Measurements from ENCODE around the gene VSX2. TPM values are rescaled to one million over a fixed set of nuclear protein-coding genes. Genes with fewer than 3 reads are reported as not detected.

VSX2 gene
- total RNA-seq, 1 experiment from 2014 or later: not detected

GRCh38 chr14:74245292-74245691 is 6.0 kb downstream of the VSX2 start:
- H3K27me3 Mint-ChIP-seq (ENCODE audit: low read depth): peaks cover 80% of the 10 kb centered on the region

More at GRCh38 chr14:74245292-74245691, 6.0 kb downstream of the VSX2 start:
- Histone ChIP-seq H3K23ac (ENCODE audit: insufficient read length, low read depth, low read length) (no peak overlapping the region), H3K9ac (ENCODE audit: extremely low read depth, insufficient read length, low read length) (no peak overlapping the region), H3K14ac (ENCODE audit: insufficient read depth, low read length) (no peak overlapping the region), H4K20me1 (ENCODE audit: control insufficient read depth, insufficient read depth, insufficient read length) (no peaks in the 10 kb centered on the region), H3K79me2 (ENCODE audit: insufficient read depth, low read length) (no peaks in the 10 kb centered on the region), H3K79me1 (ENCODE audit: insufficient read depth, low read depth, low read length, poor library complexity, severe bottlenecking) (no peaks in the 10 kb centered on the region), H2BK120ac (ENCODE audit: low read depth, low read length, poor library complexity, severe bottlenecking) (no peak overlapping the region), H3T11ph (ENCODE audit: low read length) (no peak overlapping the region), H3K18ac (ENCODE audit: insufficient read length, low read depth, low read length) (no peak overlapping the region), H4K91ac (ENCODE audit: insufficient read length, low read depth, low read length) (no peak overlapping the region), H3K9me3 (ENCODE audit: control insufficient read depth, low read depth, low read length) (no peaks in the 10 kb centered on the region), H2AK5ac (ENCODE audit: insufficient read length, low read length) (no peak overlapping the region), H3K4me1 (ENCODE audit: insufficient read depth, low read length) (peaks cover 6% of the 10 kb centered on the region; the same call in 1 of the 2 replicates), H3K27me3 (ENCODE audit: insufficient read depth, low read length) (peaks cover 36% of the 10 kb centered on the region), H3K27ac (ENCODE audit: insufficient read length, low read depth, low read length) (no peak overlapping the region), H2AFZ (ENCODE audit: low read length) (no peak overlapping the region), H2BK12ac (ENCODE audit: insufficient read length, low read depth, low read length) (no peak overlapping the region), H3K56ac (ENCODE audit: insufficient read length, low read depth, low read length) (no peak overlapping the region), H2BK5ac (ENCODE audit: insufficient read length, low read length) (no peak overlapping the region), H2BK15ac (ENCODE audit: low read depth, low read length) (no peak overlapping the region), H4K5ac (ENCODE audit: insufficient read length, low read depth, low read length) (no peak overlapping the region), H4K8ac (replicated peaks; ENCODE audit: insufficient read length, low read depth, low read length) (no peak overlapping the region), H3K4ac (ENCODE audit: low read depth, low read length) (no peak overlapping the region), H2BK20ac (ENCODE audit: low read depth, low read length, poor library complexity, severe bottlenecking) (no peak overlapping the region), H3K23me2 (ENCODE audit: insufficient read length, low read depth, low read length, poor library complexity, severe bottlenecking) (peaks cover 13% of the 10 kb centered on the region), H3K4me2 (ENCODE audit: insufficient read depth, insufficient read length, low read length) (no peak overlapping the region)
- DNase-seq: no peak
- Mint-ChIP-seq H3K27ac (no peak overlapping the region), H3K9me3 (no peaks in the 10 kb centered on the region; a peak in 2 of 5 replicates), H3K36me3 (ENCODE audit: insufficient read depth in 1 of 3, low read depth in 3 of 3) (no peaks in the 10 kb centered on the region; a peak in 1 of 7 replicates), H3K4me1 (peaks cover 34 to 64% of the 10 kb centered on the region in 2 experiments), H3K4me3 (no peak overlapping the region)
- TF ChIP-seq CTCF (conservative IDR thresholded peaks at IDR 0.05): no peak
- WGBS (ENCODE audit: extremely low coverage, insufficient read length, low lambda C conversion rate): no CpG with 5 or more reads among the region's 7 CpGs

Measured in H9 (cell line).